GM23338 (cell line): ENCODE measurements around the gene AP1M1. TPM values are rescaled to one million over a fixed set of nuclear protein-coding genes. Genes with fewer than 3 reads are reported as not detected.

Source experiments
- ATAC-seq: fragments of 200-7000 bp; cut with Tn5 transposase; 3 replicates; pipeline ENCODE4 v1.9.1; 2020
- DNase-seq: peaks from one replicate; pipeline ENCODE4 v3.0.0-alpha.2; 2015; ENCODE audit warnings: low spot score
- H2AFZ ChIP-seq: fragments of 200-600 bp; sonication (generic); 2 replicates; pipeline ENCODE4 v1.8.0; 2016; ENCODE audit warnings: antibody characterized with exemption, mild to moderate bottlenecking, moderate library complexity
- H3F3A ChIP-seq: fragments of 200-600 bp; sonication (generic); replicated peaks from 2 replicates; pipeline ENCODE4 v1.8.0; 2017; ENCODE audit warnings: antibody characterized with exemption, mixed run types, low read depth
- H3K27ac ChIP-seq: fragments of 200-600 bp; sonication (generic); 2 replicates; pipeline ENCODE4 v1.6.1; 2016; ENCODE audit warnings: low read depth
- H3K27me3 ChIP-seq: fragments of 200-600 bp; sonication (generic); 2 replicates; pipeline ENCODE4 v1.8.0; 2016; ENCODE audit warnings: mild to moderate bottlenecking, mixed run types, moderate library complexity; ENCODE audit not compliant: insufficient read depth
- H3K36me3 ChIP-seq: fragments of 200-600 bp; sonication (generic); 2 replicates; pipeline ENCODE4 v1.8.0; 2016; ENCODE audit warnings: mild to moderate bottlenecking; ENCODE audit not compliant: insufficient read depth
- H3K4me1 ChIP-seq: fragments of 200-600 bp; sonication (generic); 2 replicates; pipeline ENCODE4 v1.8.0; 2016; ENCODE audit warnings: mild to moderate bottlenecking, moderate library complexity; ENCODE audit not compliant: insufficient read depth
- H3K4me2 ChIP-seq: fragments of 200-600 bp; sonication (generic); 2 replicates; pipeline ENCODE4 v1.7.1; 2017; ENCODE audit warnings: mixed run types
- H3K4me3 ChIP-seq: fragments of 200-600 bp; sonication (generic); 2 replicates; pipeline ENCODE4 v1.6.1; 2016; ENCODE audit warnings: mixed run types
- H3K79me2 ChIP-seq: fragments of 200-600 bp; sonication (generic); replicated peaks from 2 replicates; pipeline ENCODE4 v1.8.0; 2017; ENCODE audit warnings: mild to moderate bottlenecking; ENCODE audit not compliant: insufficient read depth
- H3K9me2 ChIP-seq: fragments of 200-600 bp; sonication (generic); 2 replicates; pipeline ENCODE4 v1.8.0; 2017; ENCODE audit not compliant: insufficient read depth
- H4K20me1 ChIP-seq: fragments of 200-600 bp; sonication (generic); replicated peaks from 2 replicates; pipeline ENCODE4 v1.8.0; 2017; ENCODE audit warnings: mild to moderate bottlenecking; ENCODE audit not compliant: insufficient read depth
- H3K27ac Mint-ChIP-seq: 2 replicates; pipeline ENCODE4 v1.8.0; 2020; ENCODE audit warnings: inconsistent platforms, mild to moderate bottlenecking, moderate library complexity, mixed read lengths
- H3K27me3 Mint-ChIP-seq: 3 replicates; pipeline ENCODE4 v1.8.0; 2022; ENCODE audit warnings: low read depth, mild to moderate bottlenecking, moderate library complexity, mixed read lengths, inconsistent platforms; ENCODE audit not compliant: insufficient read depth, poor library complexity
- H3K36me3 Mint-ChIP-seq: 3 replicates; pipeline ENCODE4 v1.8.0; 2021; ENCODE audit warnings: low read depth, mild to moderate bottlenecking, inconsistent platforms, moderate library complexity, mixed read lengths
- H3K4me1 Mint-ChIP-seq: 3 replicates; pipeline ENCODE4 v1.8.0; 2020; ENCODE audit warnings: mild to moderate bottlenecking, inconsistent platforms, mixed read lengths
- H3K4me3 Mint-ChIP-seq: 3 replicates; pipeline ENCODE4 v1.8.0; 2021; ENCODE audit warnings: moderate library complexity, mild to moderate bottlenecking, inconsistent platforms, mixed read lengths
- H3K9me3 Mint-ChIP-seq: 3 replicates; pipeline ENCODE4 v1.8.0; 2020; ENCODE audit warnings: moderate library complexity, mild to moderate bottlenecking, inconsistent platforms, mixed read lengths
- CREB1 ChIP-seq: fragments of 250-450 bp; sonication (Bioruptor Pico); IDR thresholded peaks from 2 replicates; pipeline ENCODE4 v1.5.0; 2020; ENCODE audit warnings: low read depth, mild to moderate bottlenecking, moderate library complexity
- ETS1 ChIP-seq: IDR thresholded peaks from 2 replicates; pipeline ENCODE4 v1.6.1; 2016; ENCODE audit warnings: antibody characterized with exemption
- EZH2 ChIP-seq: fragments of 200-600 bp; sonication (generic); IDR thresholded peaks from one replicate; pipeline ENCODE4 v1.8.0; 2017; ENCODE audit warnings: antibody characterized with exemption, mild to moderate bottlenecking, low read depth; ENCODE audit not compliant: unreplicated experiment
- EZH2phosphoT487 ChIP-seq: fragments of 200-600 bp; sonication (generic); IDR thresholded peaks from one replicate; pipeline ENCODE4 v1.8.1; 2018; ENCODE audit warnings: antibody characterized with exemption; ENCODE audit not compliant: unreplicated experiment
- JUNB ChIP-seq: IDR thresholded peaks from one replicate; pipeline ENCODE4 v1.6.1; 2016; ENCODE audit warnings: antibody characterized with exemption; ENCODE audit not compliant: unreplicated experiment
- POLR2AphosphoS5 ChIP-seq: IDR thresholded peaks from 2 replicates; pipeline ENCODE4 v1.6.1; 2016; ENCODE audit warnings: antibody characterized with exemption, low read depth
- REST ChIP-seq: IDR thresholded peaks from one replicate; pipeline ENCODE4 v1.6.1; 2018; ENCODE audit warnings: antibody characterized with exemption; ENCODE audit not compliant: unreplicated experiment
- STAT1 ChIP-seq: IDR thresholded peaks from one replicate; pipeline ENCODE4 v1.6.1; 2016; ENCODE audit warnings: antibody characterized with exemption; ENCODE audit not compliant: unreplicated experiment
- ZNF114 ChIP-seq: fragments of 250-450 bp; sonication (Bioruptor Pico); IDR thresholded peaks from 2 replicates; pipeline ENCODE4 v1.5.0; 2020; ENCODE audit warnings: mild to moderate bottlenecking, moderate library complexity
- polyA plus RNA-seq: library from polyadenylated mRNA; unstranded; fragments of >200 nt; fragmentation: Nextera tagmentation; extraction: Ambion mirVana; gene quantifications from 2 replicates; pipeline ENCODE4 v1.2.1, GENCODE V29; 2016
- total RNA-seq: library from RNA; depleted of rRNA; stranded (reverse); fragments of >200 nt; shearing (Covaris generic); gene quantifications from 2 replicates; pipeline ENCODE4 v1.2.3, GENCODE V29; 2014

AP1M1 gene
- total and polyA plus RNA-seq, 2 experiments from 2014 or later, result 22.0 to 32.0 TPM

- no peak for TF ChIP-seq REST
- no peak for TF ChIP-seq JUNB
- no peak for TF ChIP-seq STAT1
- TF ChIP-seq EZH2phosphoT487, result no peak
- TF ChIP-seq EZH2, result no peak
- TF ChIP-seq ETS1, result no peak
- TF ChIP-seq ZNF114 (CRISPR knock-in tag), result no peak
Measured at GRCh38 chr19:16268676-16269319, 71.1 kb downstream of the AP1M1 start (continued).

- Histone ChIP-seq H3K27me3 (no peaks in the 10 kb centered on the region), H2AFZ (peak overlapping the region; percentile 50; the same call in 1 of the 2 replicates), H3F3A (no peaks in the 10 kb centered on the region), H4K20me1 (no peaks in the 10 kb centered on the region), H3K36me3 (no peaks in the 10 kb centered on the region), H3K4me3 (no peak overlapping the region), H3K9me2 (no peaks in the 10 kb centered on the region), H3K4me1 (no peaks in the 10 kb centered on the region), H3K4me2 (no peak overlapping the region), H3K27ac (no peak overlapping the region), H3K79me2 (no peaks in the 10 kb centered on the region)
- Mint-ChIP-seq H3K9me3 (no peaks in the 10 kb centered on the region), H3K27me3 (peaks cover 2% of the 10 kb centered on the region), H3K4me1 (no peaks in the 10 kb centered on the region), H3K27ac (no peak overlapping the region), H3K4me3 (no peak overlapping the region), H3K36me3 (no peaks in the 10 kb centered on the region)
- DNase-seq (peak; percentile 26), ATAC-seq (peak; percentile 53; the same call in 2 of the 3 replicates)
- TF ChIP-seq CREB1 (CRISPR knock-in tag) (no peak), REST (no peak), POLR2AphosphoS5 (no peak)
Measured at GRCh38 chr19:16272945-16273344, 75.2 kb downstream of the AP1M1 start.
